GM19395 (cell line): ENCODE results near the gene MACROH2A2.
"Not testable (repeated sequence)": the region's sequence is repeated elsewhere in the genome, so short reads cannot be mapped to it uniquely, and the experiment has no call there.

Source experiments
- ATAC-seq: cut with Tn5 transposase; IDR thresholded peaks from one replicate; pipeline ENCODE4 v1.9.1; 2021; ENCODE audit warnings: mild to moderate bottlenecking, moderate library complexity; ENCODE audit not compliant: unreplicated experiment

MACROH2A2 gene

DNA sequence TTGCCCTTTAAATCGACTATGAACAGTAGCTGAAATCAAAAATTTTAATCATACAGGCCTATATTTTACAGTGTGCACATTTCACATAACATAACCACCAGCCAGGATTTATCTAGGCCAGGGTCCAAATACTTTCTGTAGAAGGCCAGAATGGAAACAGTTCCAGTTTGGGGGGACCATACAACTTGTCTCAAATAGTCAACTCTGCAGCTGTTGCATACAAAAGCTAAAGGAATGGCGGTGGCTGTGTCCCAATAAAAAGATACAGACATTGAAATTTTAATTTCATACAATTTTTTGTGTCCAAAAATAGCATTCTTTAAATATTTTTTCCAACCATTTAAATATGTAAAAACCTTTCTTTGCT lies 94.6 kb downstream of the MACROH2A2 start:
- ATAC-seq: no peak

DNA sequence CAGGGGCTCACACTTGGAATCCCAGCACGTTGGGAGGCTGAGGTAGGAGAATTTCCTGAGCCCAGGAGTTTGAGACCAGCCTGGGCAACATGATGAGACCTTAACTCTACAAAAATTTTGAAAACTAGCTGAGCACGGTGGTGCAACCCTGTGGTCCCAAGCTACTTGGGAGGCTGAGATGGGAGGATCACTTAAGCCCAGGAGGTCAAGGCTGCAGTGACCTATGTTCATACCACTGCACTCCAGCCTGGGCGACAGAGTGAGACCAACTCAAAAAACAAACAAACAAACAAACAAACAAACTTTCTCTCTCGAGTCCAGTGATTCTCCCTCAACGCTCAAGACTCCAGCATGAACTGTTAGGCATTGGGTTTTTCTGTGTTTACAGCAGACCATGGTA lies 95.9 kb downstream of the MACROH2A2 start:
- no peak for ATAC-seq

DNA sequence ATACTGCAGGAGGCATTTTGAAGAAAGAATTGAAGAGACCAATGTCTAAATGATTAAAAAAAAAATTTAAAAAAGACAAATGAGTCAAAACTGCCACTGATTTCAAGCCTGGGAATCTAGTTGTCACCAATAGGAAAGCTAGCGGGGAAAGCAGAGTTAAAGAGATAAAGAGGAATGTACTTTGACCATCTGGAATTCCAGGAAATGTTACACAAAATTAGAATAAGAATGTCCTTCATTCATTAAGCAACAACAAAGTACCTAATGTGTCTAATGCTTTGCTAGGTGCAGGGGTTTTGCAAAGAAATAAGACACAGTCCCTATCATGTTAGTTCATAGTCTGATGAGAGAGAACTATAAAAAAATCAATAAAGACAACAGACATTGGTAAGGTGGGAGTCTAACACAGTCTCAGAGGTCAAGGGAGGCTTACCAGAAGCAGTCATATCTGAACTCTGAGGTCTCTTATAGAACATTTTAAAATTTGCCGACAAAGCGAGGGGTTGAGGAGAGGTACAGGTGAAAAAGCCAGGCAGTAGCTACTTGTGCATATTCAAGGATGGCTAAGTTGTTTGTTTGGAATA lies 102.7 kb downstream of the MACROH2A2 start:
- no peak for ATAC-seq

DNA sequence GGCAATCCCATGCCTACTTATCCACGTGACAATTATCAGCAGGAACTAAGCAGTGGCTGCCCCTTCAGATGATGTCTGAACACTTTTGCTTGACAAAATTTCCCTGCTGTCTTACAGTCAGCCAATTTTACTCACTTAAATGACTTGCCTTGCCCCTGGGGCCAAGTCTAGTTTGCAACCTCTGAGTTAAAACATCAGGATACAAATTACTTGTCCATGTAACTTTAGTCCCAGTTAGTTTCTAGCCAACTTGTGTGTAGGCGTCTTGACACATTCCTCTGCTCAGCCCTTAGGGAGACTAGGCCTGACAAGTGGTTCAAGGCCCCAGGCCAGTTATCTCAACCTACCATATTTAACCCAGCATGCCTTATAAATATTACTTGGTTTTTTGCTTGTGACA lies 105.5 kb downstream of the MACROH2A2 start:
- ATAC-seq: no peak

DNA sequence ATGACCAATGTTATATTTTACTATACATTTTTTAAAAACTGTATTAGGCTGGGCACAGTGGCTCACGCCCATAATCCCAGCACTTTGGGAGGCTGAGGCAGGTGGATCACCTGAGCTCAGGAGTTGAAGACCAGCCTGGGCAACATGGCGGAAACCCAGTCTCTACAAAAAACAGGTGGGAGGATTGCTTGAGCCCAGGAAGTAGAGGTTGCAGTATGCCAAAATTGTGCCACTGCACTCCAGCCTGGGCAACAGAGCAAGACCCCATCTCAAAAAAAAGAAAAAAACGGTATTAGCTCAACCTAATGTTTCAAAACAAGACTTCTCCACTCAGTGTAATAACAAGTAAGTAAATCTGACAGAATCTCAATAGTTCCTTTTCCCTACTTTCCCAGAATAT lies 106.7 kb downstream of the MACROH2A2 start:
- not testable (repeated sequence) for ATAC-seq

DNA sequence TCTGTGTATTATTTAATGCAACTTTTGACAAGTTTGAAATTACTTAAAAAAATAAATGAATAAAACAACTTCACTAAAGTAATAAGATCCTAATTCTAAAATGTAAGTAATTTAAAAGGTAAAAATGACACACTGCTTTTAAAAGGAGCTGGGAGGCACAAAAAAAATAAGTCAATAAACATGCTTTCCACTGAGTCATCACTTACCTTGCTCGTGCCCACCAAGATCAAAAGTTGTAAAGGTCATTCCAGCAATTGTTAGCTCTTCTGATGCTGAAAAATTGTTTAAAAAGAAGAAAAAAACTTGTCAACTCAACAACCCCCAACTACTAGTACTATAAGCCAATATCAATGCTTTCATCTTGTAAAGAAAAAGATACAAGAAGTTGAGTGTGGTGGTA lies 108.2 kb downstream of the MACROH2A2 start:
- no peak for ATAC-seq
